Measurements from ENCODE around the gene SEPTIN1.

The SEPTIN1 gene

DNA sequence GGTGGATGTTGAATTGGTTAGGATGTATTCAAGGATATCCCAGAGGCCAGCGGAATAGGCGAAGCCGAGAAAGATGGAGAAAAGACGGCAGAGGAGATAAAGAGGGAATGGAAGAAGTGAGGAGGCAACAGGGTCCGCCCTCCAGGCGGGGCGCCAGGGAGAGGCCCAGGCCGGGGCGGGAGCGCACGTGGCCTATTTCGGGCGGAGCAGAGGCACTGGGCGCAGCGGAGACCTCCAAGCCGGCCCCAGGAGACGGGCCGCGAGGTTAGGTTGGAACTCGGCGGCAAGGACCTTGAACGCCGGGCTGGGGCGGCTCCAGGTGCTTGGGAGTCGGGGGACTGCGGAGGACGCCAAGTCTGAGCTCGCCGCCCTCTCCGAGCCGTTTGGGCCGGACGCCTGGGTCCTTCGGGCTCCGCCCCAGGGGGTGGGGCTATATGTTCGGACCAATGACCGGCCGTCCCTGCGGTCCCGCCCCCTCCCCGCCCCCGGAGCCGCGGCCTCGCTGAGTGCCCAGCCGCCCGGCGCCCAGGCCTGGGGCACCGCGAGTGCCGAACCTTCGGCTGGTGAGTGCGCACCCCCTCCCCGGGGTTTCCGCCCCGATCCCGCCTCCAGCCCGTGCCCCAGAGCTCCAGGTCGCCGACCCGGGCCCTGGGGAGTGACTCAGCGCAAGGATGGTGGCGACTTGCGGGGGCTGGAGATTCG, 24.9 kb upstream of the SEPTIN1 start, which contains the start of gene ZNF771:
Gene ZNF771, plus strand, starts transcription at position 505 of the 702 bp plus-strand sequence. CDS start 448 bp downstream, outside the sequence.
- peaks cover 0 to 11% (median 5%) of the 10 kb centered on the region in 3 donors for H3K36me3 ChIP-seq
- H3K27ac ChIP-seq, result peak within 1 kb of the TSS; percentile 80 to 92
- DNase-seq, result peak; percentile 94 to 97
- TF ChIP-seq, protein P1, sequence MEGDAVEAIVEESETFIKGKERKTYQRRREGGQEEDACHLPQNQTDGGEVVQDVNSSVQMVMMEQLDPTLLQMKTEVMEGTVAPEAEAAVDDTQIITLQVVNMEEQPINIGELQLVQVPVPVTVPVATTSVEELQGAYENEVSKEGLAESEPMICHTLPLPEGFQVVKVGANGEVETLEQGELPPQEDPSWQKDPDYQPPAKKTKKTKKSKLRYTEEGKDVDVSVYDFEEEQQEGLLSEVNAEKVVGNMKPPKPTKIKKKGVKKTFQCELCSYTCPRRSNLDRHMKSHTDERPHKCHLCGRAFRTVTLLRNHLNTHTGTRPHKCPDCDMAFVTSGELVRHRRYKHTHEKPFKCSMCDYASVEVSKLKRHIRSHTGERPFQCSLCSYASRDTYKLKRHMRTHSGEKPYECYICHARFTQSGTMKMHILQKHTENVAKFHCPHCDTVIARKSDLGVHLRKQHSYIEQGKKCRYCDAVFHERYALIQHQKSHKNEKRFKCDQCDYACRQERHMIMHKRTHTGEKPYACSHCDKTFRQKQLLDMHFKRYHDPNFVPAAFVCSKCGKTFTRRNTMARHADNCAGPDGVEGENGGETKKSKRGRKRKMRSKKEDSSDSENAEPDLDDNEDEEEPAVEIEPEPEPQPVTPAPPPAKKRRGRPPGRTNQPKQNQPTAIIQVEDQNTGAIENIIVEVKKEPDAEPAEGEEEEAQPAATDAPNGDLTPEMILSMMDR (IDR thresholded peaks at IDR 0.05), result no peak
- intact Hi-C loops (cut with DNase I; ENCODE audit: low total_unique reads), result loop anchor here (1.0 kb wide), 1 partner anchor 341 kb away; no protein-coding TSS in a partner anchor
- H3K4me3 ChIP-seq, result peak within 1 kb of the TSS; percentile 62 to 65
- peaks cover 0 to 30% (median 22%) of the 10 kb centered on the region in 4 donors for H3K4me1 ChIP-seq
- H3K27me3 ChIP-seq, result no peaks in the 10 kb centered on the region
- no peaks in the 10 kb centered on the region for H3K9me3 ChIP-seq

DNA sequence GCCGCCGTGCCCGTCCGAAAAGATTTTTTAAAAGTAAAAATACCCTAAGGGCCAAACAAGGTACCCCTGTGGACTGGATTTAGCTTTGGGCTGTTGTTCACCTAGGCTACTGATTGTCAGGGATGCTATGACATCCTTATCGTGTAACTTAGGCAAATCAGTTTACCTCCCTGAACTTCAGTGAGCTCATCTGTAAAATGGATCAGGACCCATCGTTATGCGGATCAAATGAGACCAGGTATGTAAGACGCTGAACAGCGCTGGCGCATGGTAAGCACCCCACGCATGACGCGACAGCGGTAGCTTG, 24.4 kb upstream of the SEPTIN1 start:
- peaks cover 0 to 6% (median 5%) of the 10 kb centered on the region in 3 donors for H3K36me3 ChIP-seq
- intact Hi-C loops (cut with DNase I; ENCODE audit: low total_unique reads), result loop anchor here (1.0 kb wide), 1 partner anchor 340 kb away; no protein-coding TSS in a partner anchor
- peak overlapping the region; percentile 80 to 92 for H3K27ac ChIP-seq
- peak overlapping the region; percentile 62 to 65 for H3K4me3 ChIP-seq
- H3K4me1 ChIP-seq, result peaks cover 0 to 30% (median 22%) of the 10 kb centered on the region in 4 donors
- H3K9me3 ChIP-seq, result no peaks in the 10 kb centered on the region
- TF ChIP-seq, protein P1 (IDR thresholded peaks at IDR 0.05), result no peak
- H3K27me3 ChIP-seq, result no peaks in the 10 kb centered on the region
- no peak for DNase-seq

DNA sequence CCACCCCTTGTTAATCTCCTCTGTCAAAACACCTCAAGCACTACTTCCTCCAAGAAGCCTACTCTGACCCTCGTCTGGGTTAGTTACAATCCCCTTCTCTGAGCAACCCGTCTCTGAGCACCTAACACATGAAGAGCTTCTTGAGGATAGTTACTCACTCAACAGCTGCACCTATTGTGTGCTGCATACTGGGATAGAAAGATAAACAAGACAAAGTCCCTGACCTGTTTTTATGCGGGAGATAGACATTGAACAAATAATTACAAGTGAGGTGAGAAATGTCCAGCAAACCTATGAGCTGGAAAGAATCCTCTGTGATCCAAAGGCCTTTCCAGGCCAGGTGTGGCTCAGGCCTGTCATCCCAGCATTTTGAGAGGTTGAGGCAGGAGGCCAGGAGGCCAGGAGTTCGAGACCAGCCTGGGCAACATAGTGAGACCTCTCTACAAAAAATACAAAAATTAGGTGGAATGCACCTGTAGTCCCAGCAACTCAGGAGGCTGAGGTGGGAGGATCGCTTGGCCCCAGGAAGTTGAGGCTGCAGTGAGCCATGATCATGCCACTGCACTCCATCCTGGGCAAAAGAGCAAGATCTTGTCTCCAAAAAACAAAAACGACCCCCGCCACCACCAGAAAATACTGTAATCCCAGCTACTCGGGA, 19.5 kb upstream of the SEPTIN1 start:
- TF ChIP-seq, protein P1 (IDR thresholded peaks at IDR 0.05), result no peak
- no peak for DNase-seq
- Histone ChIP-seq H3K9me3 (no peaks in the 10 kb centered on the region), H3K36me3 (peaks cover 0 to 17% (median 17%) of the 10 kb centered on the region in 3 donors), H3K27me3 (no peaks in the 10 kb centered on the region), H3K4me3 (no peak overlapping the region), H3K27ac (no peak overlapping the region), H3K4me1 (peaks cover 0 to 19% (median 9%) of the 10 kb centered on the region in 4 donors)
- intact Hi-C loops (cut with DNase I; ENCODE audit: low total_unique reads), result no loop called here

DNA sequence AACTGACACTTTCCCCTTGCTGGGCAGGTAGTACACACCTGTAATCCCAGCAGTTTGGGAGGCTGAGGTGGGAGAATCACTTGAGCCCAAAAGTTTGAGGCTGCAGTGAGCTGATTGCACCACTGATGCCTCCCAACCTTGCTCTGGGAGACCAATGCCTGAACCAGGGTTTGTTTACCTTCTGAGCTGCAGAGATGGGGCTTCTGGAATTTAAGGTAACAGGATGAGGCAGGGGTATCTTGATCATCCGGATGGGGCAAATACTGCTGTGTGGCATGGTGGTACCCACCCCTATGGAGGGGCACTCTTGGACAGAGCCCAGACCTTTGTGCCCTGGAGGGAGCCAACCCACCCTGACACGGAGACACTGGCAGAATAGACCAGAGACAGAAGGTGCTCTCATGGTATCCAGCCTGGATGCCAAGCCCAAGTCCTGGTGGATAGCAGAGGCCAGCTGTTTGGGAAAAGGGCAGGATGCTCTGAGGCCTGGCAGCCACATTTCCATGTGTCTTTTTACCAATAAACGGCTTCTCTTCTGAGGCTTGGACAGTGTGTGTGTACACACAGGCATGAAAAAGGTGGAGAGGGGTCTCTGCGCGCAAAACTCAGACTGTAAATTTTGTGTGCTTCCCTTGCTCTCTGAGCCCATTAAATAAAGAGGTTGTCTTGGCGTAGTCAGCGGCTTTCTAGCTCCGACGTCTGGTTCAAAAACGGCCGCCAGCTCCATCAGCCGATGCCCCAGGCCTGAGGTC, 17.2 kb upstream of the SEPTIN1 start:
- Histone ChIP-seq H3K27ac (peak overlapping the region; percentile 87 to 90), H3K36me3 (peaks cover 0 to 17% (median 17%) of the 10 kb centered on the region in 3 donors), H3K27me3 (no peaks in the 10 kb centered on the region), H3K4me3 (peak overlapping the region; percentile 68 to 75), H3K9me3 (no peaks in the 10 kb centered on the region), H3K4me1 (peaks cover 0 to 26% (median 20%) of the 10 kb centered on the region in 4 donors)
- TF ChIP-seq, protein P1 (IDR thresholded peaks at IDR 0.05), result no peak
- intact Hi-C loops (cut with DNase I; ENCODE audit: low total_unique reads), result no loop called here
- DNase-seq, result no peak

DNA sequence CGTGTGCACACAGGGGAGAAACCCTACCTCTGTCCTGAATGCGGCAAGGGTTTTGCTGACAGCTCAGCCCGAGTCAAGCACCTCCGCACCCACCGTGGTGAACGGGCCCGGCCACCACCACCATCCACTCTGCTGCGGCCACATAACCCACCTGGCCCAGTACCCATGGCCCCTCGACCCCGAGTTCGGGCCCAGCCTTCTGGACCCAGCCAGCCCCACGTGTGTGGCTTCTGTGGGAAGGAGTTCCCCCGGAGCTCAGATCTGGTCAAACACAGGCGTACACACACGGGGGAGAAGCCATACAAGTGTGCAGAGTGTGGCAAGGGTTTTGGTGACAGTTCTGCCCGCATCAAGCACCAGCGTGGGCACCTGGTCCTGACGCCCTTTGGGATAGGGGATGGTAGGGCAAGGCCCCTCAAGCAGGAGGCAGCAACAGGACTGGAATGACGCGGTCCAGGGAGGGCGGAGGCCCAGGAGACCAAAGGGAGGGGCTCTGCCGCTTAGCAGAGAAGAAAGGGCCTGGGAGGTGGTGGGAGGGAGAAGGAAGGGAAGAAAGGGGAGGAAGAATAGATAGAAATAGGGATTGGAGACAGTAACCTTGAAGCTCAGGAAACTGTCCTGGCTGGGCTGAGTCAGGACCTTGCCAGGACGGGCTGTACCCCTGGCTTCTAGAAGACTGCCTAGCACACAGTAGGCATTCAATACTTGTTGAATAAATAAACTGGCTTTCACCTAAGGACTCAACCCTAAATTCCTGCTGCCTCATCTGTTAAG, 16.5 kb upstream of the SEPTIN1 start:
- Histone ChIP-seq H3K4me3 (no peak overlapping the region), H3K9me3 (no peaks in the 10 kb centered on the region), H3K27ac (peak overlapping the region; percentile 87 to 90), H3K4me1 (peaks cover 0 to 27% (median 26%) of the 10 kb centered on the region in 4 donors), H3K27me3 (no peaks in the 10 kb centered on the region), H3K36me3 (peaks cover 0 to 17% (median 17%) of the 10 kb centered on the region in 3 donors)
- intact Hi-C loops (cut with DNase I; ENCODE audit: low total_unique reads), result no loop called here
- DNase-seq, result no peak
- TF ChIP-seq, protein P1 (IDR thresholded peaks at IDR 0.05), result no peak

All from tibial artery (tissue), 4 donors.